HEK293 (cell line): ENCODE data around the gene AGK.

ENCODE experiments used
- CTCF ChIA-PET: fragments of 350-600 bp; formaldehyde crosslinking; extraction: SDS; loops from one replicate; lab custom pipeline; 2021; ENCODE audit warnings: antibody characterized with exemption; lab: Yijun Ruan, JAX
- POLR2A ChIA-PET: fragments of 300-600 bp; formaldehyde crosslinking; extraction: SDS; loops from one replicate; lab custom pipeline; 2020; ENCODE audit warnings: antibody characterized with exemption, inconsistent platforms; lab: Yijun Ruan, JAX
- H3K27ac ChIP-seq: fragments of 200-500 bp; sonication (Bioruptor generic); 2 replicates; pipeline ENCODE4 v1.5.1; 2014; ENCODE audit warnings: low read depth, low read length, control low read depth, inconsistent platforms; ENCODE audit errors: extremely low read depth
- H3K36me3 ChIP-seq, 2 experiments: fragments of 200-500 bp in 1 of 2; sonication (Bioruptor generic) in 1 of 2; 1 replicate in 1 of 2; 2 replicates in 1 of 2; pipeline ENCODE4 v1.5.1; 2014 to 2017; ENCODE audit warnings: inconsistent platforms in 2 of 2, low read length in 2 of 2; ENCODE audit not compliant: control insufficient read depth in 2 of 2, insufficient read depth in 1 of 2
- H3K4me1 ChIP-seq: fragments of 200-500 bp; sonication (Bioruptor generic); 2 replicates; pipeline ENCODE4 v1.5.1; 2014; ENCODE audit warnings: mild to moderate bottlenecking, low read length, inconsistent platforms; ENCODE audit not compliant: control insufficient read depth, insufficient read depth
- H3K4me3 ChIP-seq: 2 replicates; pipeline ENCODE4 v1.5.1; 2011; ENCODE audit warnings: low read depth, mild to moderate bottlenecking, control low read depth, low read length, moderate library complexity
- H3K9me3 ChIP-seq: fragments of 200-500 bp; sonication (Bioruptor generic); 2 replicates; pipeline ENCODE4 v1.5.1; 2014; ENCODE audit warnings: low read depth, low read length, inconsistent platforms; ENCODE audit not compliant: control insufficient read depth, insufficient read depth
- ATF2 ChIP-seq: fragments of 450-650 bp; formaldehyde crosslinking; IDR thresholded peaks from 2 replicates; pipeline ENCODE4 v1.5.1; 2016; ENCODE audit warnings: missing biosample characterization, missing genetic modification characterization, low read depth
- FEZF1 ChIP-seq: fragments of 450-650 bp; formaldehyde crosslinking; IDR thresholded peaks from 2 replicates; pipeline ENCODE4 v1.5.1; 2016; ENCODE audit warnings: missing biosample characterization, missing genetic modification characterization
- GLI4 ChIP-seq: fragments of 450-650 bp; formaldehyde crosslinking; IDR thresholded peaks from 2 replicates; pipeline ENCODE4 v1.5.1; 2016; ENCODE audit warnings: missing biosample characterization, missing genetic modification characterization
- HIC1 ChIP-seq: fragments of 450-650 bp; formaldehyde crosslinking; IDR thresholded peaks from 2 replicates; pipeline ENCODE4 v1.5.1; 2016; ENCODE audit warnings: missing biosample characterization, missing genetic modification characterization
- IKZF3 ChIP-seq: fragments of 450-650 bp; IDR thresholded peaks from 2 replicates; pipeline ENCODE4 v1.5.0; 2018; ENCODE audit warnings: missing biosample characterization, mild to moderate bottlenecking, missing genetic modification characterization, moderate library complexity
- KLF8 ChIP-seq: fragments of 450-650 bp; formaldehyde crosslinking; IDR thresholded peaks from 2 replicates; pipeline ENCODE4 v1.5.1; 2016; ENCODE audit warnings: missing biosample characterization, missing genetic modification characterization
- OSR2 ChIP-seq: fragments of 450-650 bp; formaldehyde crosslinking; IDR thresholded peaks from 2 replicates; pipeline ENCODE4 v1.5.1; 2016; ENCODE audit warnings: missing biosample characterization, missing genetic modification characterization
- PRDM6 ChIP-seq: fragments of 450-650 bp; formaldehyde crosslinking; IDR thresholded peaks from 2 replicates; pipeline ENCODE4 v1.5.1; 2017; ENCODE audit warnings: missing biosample characterization, missing genetic modification characterization
- REST ChIP-seq: fragments of 450-650 bp; formaldehyde crosslinking; IDR thresholded peaks from 2 replicates; pipeline ENCODE4 v1.5.1; 2016; ENCODE audit warnings: missing biosample characterization, missing genetic modification characterization
- SCRT2 ChIP-seq: fragments of 450-650 bp; formaldehyde crosslinking; IDR thresholded peaks from 2 replicates; pipeline ENCODE4 v1.5.1; 2016; ENCODE audit warnings: missing biosample characterization, missing genetic modification characterization
- SP7 ChIP-seq: fragments of 450-650 bp; formaldehyde crosslinking; IDR thresholded peaks from 2 replicates; pipeline ENCODE4 v1.5.1; 2016; ENCODE audit warnings: missing biosample characterization, missing genetic modification characterization
- YY1 ChIP-seq: fragments of 450-650 bp; formaldehyde crosslinking; IDR thresholded peaks from 2 replicates; pipeline ENCODE4 v1.5.1; 2018; ENCODE audit warnings: missing biosample characterization, missing genetic modification characterization
- ZNF2 ChIP-seq: fragments of 450-650 bp; formaldehyde crosslinking; IDR thresholded peaks from 2 replicates; pipeline ENCODE4 v1.5.1; 2016; ENCODE audit warnings: missing biosample characterization, missing genetic modification characterization
- ZNF221 ChIP-seq: fragments of 450-650 bp; formaldehyde crosslinking; IDR thresholded peaks from 2 replicates; pipeline ENCODE4 v1.5.1; 2017; ENCODE audit warnings: missing biosample characterization, missing genetic modification characterization, borderline replicate concordance
- ZNF223 ChIP-seq: fragments of 450-650 bp; formaldehyde crosslinking; IDR thresholded peaks from 2 replicates; pipeline ENCODE4 v1.5.1; 2016; ENCODE audit warnings: missing biosample characterization, missing genetic modification characterization
- ZNF280C ChIP-seq: fragments of 450-650 bp; formaldehyde crosslinking; IDR thresholded peaks from 2 replicates; pipeline ENCODE4 v1.5.1; 2016; ENCODE audit warnings: missing biosample characterization, missing genetic modification characterization
- ZNF473 ChIP-seq: fragments of 450-650 bp; formaldehyde crosslinking; IDR thresholded peaks from 2 replicates; pipeline ENCODE4 v1.5.1; 2017; ENCODE audit warnings: missing biosample characterization, missing genetic modification characterization
- ZNF521 ChIP-seq: fragments of 450-650 bp; formaldehyde crosslinking; IDR thresholded peaks from 2 replicates; pipeline ENCODE4 v1.5.1; 2017; ENCODE audit warnings: missing biosample characterization, mild to moderate bottlenecking, missing genetic modification characterization
- ZNF529 ChIP-seq: fragments of 450-650 bp; formaldehyde crosslinking; IDR thresholded peaks from 2 replicates; pipeline ENCODE4 v1.5.1; 2017; ENCODE audit warnings: missing genetic modification characterization, missing biosample characterization; ENCODE audit not compliant: insufficient replicate concordance
- ZNF610 ChIP-seq: fragments of 450-650 bp; formaldehyde crosslinking; IDR thresholded peaks from 2 replicates; pipeline ENCODE4 v1.5.1; 2016; ENCODE audit warnings: missing biosample characterization, missing genetic modification characterization, borderline replicate concordance
- ZNF624 ChIP-seq: fragments of 450-650 bp; formaldehyde crosslinking; IDR thresholded peaks from 2 replicates; pipeline ENCODE4 v1.5.1; 2017; ENCODE audit warnings: missing biosample characterization, missing genetic modification characterization
- ZNF785 ChIP-seq: fragments of 450-650 bp; formaldehyde crosslinking; IDR thresholded peaks from 2 replicates; pipeline ENCODE4 v1.5.1; 2016; ENCODE audit warnings: missing biosample characterization, missing genetic modification characterization
- ZNF830 ChIP-seq: fragments of 450-650 bp; IDR thresholded peaks from 2 replicates; pipeline ENCODE4 v1.5.0; 2018; ENCODE audit warnings: missing biosample characterization, missing genetic modification characterization, low read depth, mild to moderate bottlenecking, moderate library complexity
- ZSCAN23 ChIP-seq: fragments of 450-650 bp; formaldehyde crosslinking; IDR thresholded peaks from 2 replicates; pipeline ENCODE4 v1.5.1; 2016; ENCODE audit warnings: missing biosample characterization, missing genetic modification characterization
- ZXDB ChIP-seq: fragments of 450-650 bp; formaldehyde crosslinking; IDR thresholded peaks from 2 replicates; pipeline ENCODE4 v1.5.1; 2016; ENCODE audit warnings: missing biosample characterization, missing genetic modification characterization

The AGK gene

GRCh38 chr7:141572175-141572574 lies 21.0 kb downstream of the AGK start (continued):
- TF ChIP-seq ATF2 (tag by site-specific recombination) (no peak), PRDM6 (tag by site-specific recombination) (no peak), SCRT2 (no peak), GLI4 (tag by site-specific recombination) (no peak), ZNF521 (tag by site-specific recombination) (no peak), ZXDB (no peak)

- Histone ChIP-seq H3K27ac (no peak overlapping the region), H3K36me3 (peaks cover 0 to 50% of the 10 kb centered on the region in 2 experiments; a peak in 2 of 3 replicates), H3K9me3 (no peaks in the 10 kb centered on the region), H3K4me1 (no peaks in the 10 kb centered on the region), H3K4me3 (no peak overlapping the region)
- ChIA-PET CTCF (interaction anchor here (0.6 kb wide), 1 partner anchor 765 kb away, joined by 3 read pairs; no protein-coding TSS in a partner anchor), POLR2A (no interaction called here)
- no peak for TF ChIP-seq YY1 (tag by site-specific recombination)
- no peak for TF ChIP-seq SP7
- TF ChIP-seq ZNF785 (tag by site-specific recombination) = no peak
- TF ChIP-seq ZNF624 (tag by site-specific recombination) = no peak
- TF ChIP-seq SCRT2 = no peak
- no peak for TF ChIP-seq REST (tag by site-specific recombination)
- TF ChIP-seq HIC1 (tag by site-specific recombination) = no peak
- no peak for TF ChIP-seq ZNF280C (tag by site-specific recombination)
- TF ChIP-seq KLF8 (tag by site-specific recombination) = no peak
- no peak for TF ChIP-seq IKZF3 (tag by site-specific recombination)
- no peak for TF ChIP-seq ZNF529 (tag by site-specific recombination)
- TF ChIP-seq OSR2 (tag by site-specific recombination) = no peak
- no peak for TF ChIP-seq ZNF610 (tag by site-specific recombination)
- TF ChIP-seq ZNF223 (tag by site-specific recombination) = no peak
- no peak for TF ChIP-seq ZSCAN23
- TF ChIP-seq ZNF2 (tag by site-specific recombination) = no peak
- no peak for TF ChIP-seq ZNF221 (tag by site-specific recombination)
- TF ChIP-seq ZNF473 (tag by site-specific recombination) = no peak
- TF ChIP-seq ZNF830 (tag by site-specific recombination) = no peak
- TF ChIP-seq FEZF1 (tag by site-specific recombination) = no peak
Observed at GRCh38 chr7:141573511-141573910, 22.3 kb downstream of the AGK start.
